PC-9 (cell line): ENCODE results near the gene UGT1A1.

Source experiments
- EZH2 ChIP-seq: fragments of 200-600 bp; sonication (generic); IDR thresholded peaks from 2 replicates; pipeline ENCODE4 v1.8.0; 2017; ENCODE audit warnings: antibody characterized with exemption, low read depth
- TF ChIP-seq, protein P1 (sequence below): fragments of 200-600 bp; sonication (generic); conservative IDR thresholded peaks from 2 replicates; pipeline ENCODE4 v1.6.1; 2017; ENCODE audit warnings: mixed run types, antibody characterized with exemption, mild to moderate bottlenecking, moderate library complexity

DNA sequence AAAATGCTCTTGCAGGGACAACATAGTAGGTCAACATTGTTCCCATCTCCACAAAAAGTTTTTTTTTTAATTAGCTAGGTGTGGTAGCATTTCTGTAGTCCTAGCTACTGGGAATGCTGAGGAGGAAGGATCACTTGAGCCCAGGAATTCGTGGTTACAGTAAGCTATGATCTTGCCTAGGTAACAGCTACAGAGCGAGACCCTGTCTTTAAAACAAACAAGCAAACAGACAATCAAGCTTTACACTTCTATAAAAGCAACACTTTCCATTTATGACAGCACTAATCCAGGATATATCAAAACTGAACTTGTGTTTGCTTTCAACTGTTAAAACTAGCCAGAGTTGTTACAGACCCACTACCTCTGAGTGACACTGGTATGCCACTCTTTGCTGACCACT lies 19.2 kb upstream of the UGT1A1 start:
- TF ChIP-seq, protein P1, sequence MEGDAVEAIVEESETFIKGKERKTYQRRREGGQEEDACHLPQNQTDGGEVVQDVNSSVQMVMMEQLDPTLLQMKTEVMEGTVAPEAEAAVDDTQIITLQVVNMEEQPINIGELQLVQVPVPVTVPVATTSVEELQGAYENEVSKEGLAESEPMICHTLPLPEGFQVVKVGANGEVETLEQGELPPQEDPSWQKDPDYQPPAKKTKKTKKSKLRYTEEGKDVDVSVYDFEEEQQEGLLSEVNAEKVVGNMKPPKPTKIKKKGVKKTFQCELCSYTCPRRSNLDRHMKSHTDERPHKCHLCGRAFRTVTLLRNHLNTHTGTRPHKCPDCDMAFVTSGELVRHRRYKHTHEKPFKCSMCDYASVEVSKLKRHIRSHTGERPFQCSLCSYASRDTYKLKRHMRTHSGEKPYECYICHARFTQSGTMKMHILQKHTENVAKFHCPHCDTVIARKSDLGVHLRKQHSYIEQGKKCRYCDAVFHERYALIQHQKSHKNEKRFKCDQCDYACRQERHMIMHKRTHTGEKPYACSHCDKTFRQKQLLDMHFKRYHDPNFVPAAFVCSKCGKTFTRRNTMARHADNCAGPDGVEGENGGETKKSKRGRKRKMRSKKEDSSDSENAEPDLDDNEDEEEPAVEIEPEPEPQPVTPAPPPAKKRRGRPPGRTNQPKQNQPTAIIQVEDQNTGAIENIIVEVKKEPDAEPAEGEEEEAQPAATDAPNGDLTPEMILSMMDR, result no peak
- TF ChIP-seq EZH2, result no peak
